Measurements from ENCODE around the gene PITRM1. TPM values are rescaled to one million over a fixed set of nuclear protein-coding genes. Genes with fewer than 3 reads are reported as not detected.

Gene PITRM1
- total RNA-seq, 2 experiments from 2014 or later = 84.8 to 97.9 TPM

- Mint-ChIP-seq H3K36me3 (ENCODE audit: low read depth) (peaks cover 88% of the 10 kb centered on the region), H3K4me1 (no peaks in the 10 kb centered on the region), H3K27ac (no peak overlapping the region), H3K27me3 (no peaks in the 10 kb centered on the region), H3K4me3 (no peak overlapping the region), H3K9me3 (ENCODE audit: low read depth) (peaks cover 4% of the 10 kb centered on the region)
- DNase-seq = no peak
- ChIA-PET POLR2A (no interaction called here), CTCF (interaction anchor here (1.1 kb wide), 1 partner anchor 10 kb away, joined by 3 read pairs; no protein-coding TSS in a partner anchor)
- no peak for ATAC-seq
- intact Hi-C loops (cut with DNase I, micrococcal nuclease) = no loop called here
Observed at GRCh38 chr10:3126249-3126648, 46.3 kb downstream of the PITRM1 start.

GRCh38 chr10:3125527-3126170 lies 46.9 kb downstream of the PITRM1 start:
- Mint-ChIP-seq H3K4me3 (no peak overlapping the region), H3K27me3 (no peaks in the 10 kb centered on the region), H3K36me3 (ENCODE audit: low read depth) (peaks cover 87% of the 10 kb centered on the region), H3K27ac (no peak overlapping the region), H3K9me3 (ENCODE audit: low read depth) (peaks cover 4% of the 10 kb centered on the region), H3K4me1 (no peaks in the 10 kb centered on the region)
- ATAC-seq = no peak
- ChIA-PET CTCF (interaction anchor here (1.1 kb wide), 1 partner anchor 11 kb away, joined by 3 read pairs; no protein-coding TSS in a partner anchor), POLR2A (no interaction called here)
- intact Hi-C loops (cut with DNase I, micrococcal nuclease) = no loop called here
- DNase-seq = no peak

GRCh38 chr10:3124412-3125175 lies 48.0 kb downstream of the PITRM1 start:
- CTCF ChIA-PET = interaction anchor here (0.7 kb wide), 1 partner anchor 31 kb away, joined by 5 read pairs; no protein-coding TSS in a partner anchor
- Mint-ChIP-seq H3K4me1 (no peaks in the 10 kb centered on the region), H3K27me3 (no peaks in the 10 kb centered on the region), H3K4me3 (no peak overlapping the region), H3K9me3 (ENCODE audit: low read depth) (peaks cover 4% of the 10 kb centered on the region), H3K36me3 (ENCODE audit: low read depth) (peaks cover 83% of the 10 kb centered on the region), H3K27ac (no peak overlapping the region)
- no peak for DNase-seq
- POLR2A ChIA-PET = no interaction called here
- intact Hi-C loops (cut with DNase I, micrococcal nuclease) = loop anchor here in 1 of 2 experiments (5.0 kb wide), 1 partner anchor 33 kb away; no protein-coding TSS in a partner anchor
- no peak for ATAC-seq

GRCh38 chr10:3123571-3124411 lies 48.8 kb downstream of the PITRM1 start:
- peaks cover 4% of the 10 kb centered on the region for H3K9me3 Mint-ChIP-seq (ENCODE audit: low read depth)
- no peak for DNase-seq
- peaks cover 81% of the 10 kb centered on the region for H3K36me3 Mint-ChIP-seq (ENCODE audit: low read depth)
- H3K27ac Mint-ChIP-seq = no peak overlapping the region
- ChIA-PET CTCF (interaction anchor here (0.7 kb wide), 1 partner anchor 32 kb away, joined by 5 read pairs; no protein-coding TSS in a partner anchor), POLR2A (interaction anchor here (0.6 kb wide), 1 partner anchor 208 kb away, joined by 3 read pairs; no protein-coding TSS in a partner anchor)
- no peaks in the 10 kb centered on the region for H3K4me1 Mint-ChIP-seq
- intact Hi-C loops (cut with DNase I, micrococcal nuclease) = loop anchor here in 1 of 2 experiments (5.0 kb wide), 1 partner anchor 34 kb away; no protein-coding TSS in a partner anchor
- no peak overlapping the region for H3K4me3 Mint-ChIP-seq
- no peak for ATAC-seq
- no peaks in the 10 kb centered on the region for H3K27me3 Mint-ChIP-seq

GRCh38 chr10:3122486-3123205 lies 49.9 kb downstream of the PITRM1 start:
- POLR2A ChIA-PET = interaction anchor here (0.6 kb wide), 1 partner anchor 209 kb away, joined by 3 read pairs; no protein-coding TSS in a partner anchor
- CTCF ChIA-PET = interaction anchor here (0.7 kb wide), 1 partner anchor 25 kb away, joined by 3 read pairs; no protein-coding TSS in a partner anchor
- ATAC-seq (no peak), DNase-seq (no peak)
- Mint-ChIP-seq H3K27ac (no peak overlapping the region), H3K9me3 (ENCODE audit: low read depth) (peaks cover 1% of the 10 kb centered on the region), H3K36me3 (ENCODE audit: low read depth) (peaks cover 82% of the 10 kb centered on the region), H3K27me3 (no peaks in the 10 kb centered on the region), H3K4me3 (no peak overlapping the region), H3K4me1 (no peaks in the 10 kb centered on the region)
- intact Hi-C loops (cut with DNase I, micrococcal nuclease) = loop anchor here in 1 of 2 experiments (5.0 kb wide), 1 partner anchor 35 kb away; no protein-coding TSS in a partner anchor

- H3K9me3 Mint-ChIP-seq (ENCODE audit: low read depth) = no peaks in the 10 kb centered on the region
- H3K4me1 Mint-ChIP-seq = no peaks in the 10 kb centered on the region
- peaks cover 82% of the 10 kb centered on the region for H3K36me3 Mint-ChIP-seq (ENCODE audit: low read depth)
- ChIA-PET POLR2A (no interaction called here), CTCF (interaction anchor here (0.7 to 1.2 kb wide), 2 partner anchors 10 to 26 kb away, joined by 3 to 5 read pairs; no protein-coding TSS in a partner anchor)
- no peak for ATAC-seq
- intact Hi-C loops (cut with DNase I, micrococcal nuclease) = loop anchor here in 1 of 2 experiments (5.0 kb wide), 1 partner anchor 35 kb away; no protein-coding TSS in a partner anchor
- H3K27ac Mint-ChIP-seq = no peak overlapping the region
- no peak for DNase-seq
- no peaks in the 10 kb centered on the region for H3K27me3 Mint-ChIP-seq
- no peak overlapping the region for H3K4me3 Mint-ChIP-seq
Observed at GRCh38 chr10:3122034-3122433, 50.5 kb downstream of the PITRM1 start.

- CTCF ChIA-PET = interaction anchor here (0.8 to 1.2 kb wide), 3 partner anchors 19 to 42 kb away, joined by 3 to 5 read pairs (median 4); no protein-coding TSS in a partner anchor
- H3K36me3 Mint-ChIP-seq (ENCODE audit: low read depth) = peaks cover 82% of the 10 kb centered on the region
- ATAC-seq (peak; percentile 45), DNase-seq (peak; percentile 31)
- H3K27ac Mint-ChIP-seq = no peak overlapping the region
- intact Hi-C loops (cut with DNase I, micrococcal nuclease) = loop anchor here in 1 of 2 experiments (5.0 kb wide), 1 partner anchor 37 kb away; no protein-coding TSS in a partner anchor
- H3K4me3 Mint-ChIP-seq = no peak overlapping the region
- H3K4me1 Mint-ChIP-seq = no peaks in the 10 kb centered on the region
- POLR2A ChIA-PET = no interaction called here
- H3K9me3 Mint-ChIP-seq (ENCODE audit: low read depth) = no peaks in the 10 kb centered on the region
- no peaks in the 10 kb centered on the region for H3K27me3 Mint-ChIP-seq
Observed at GRCh38 chr10:3119796-3120459, 52.7 kb downstream of the PITRM1 start.

GRCh38 chr10:3118641-3119091 lies 53.9 kb downstream of the PITRM1 start:
- Mint-ChIP-seq H3K36me3 (ENCODE audit: low read depth) (peaks cover 83% of the 10 kb centered on the region), H3K27me3 (no peaks in the 10 kb centered on the region), H3K4me3 (peak overlapping the region; percentile 32), H3K9me3 (ENCODE audit: low read depth) (no peaks in the 10 kb centered on the region), H3K4me1 (no peaks in the 10 kb centered on the region), H3K27ac (no peak overlapping the region)
- ChIA-PET CTCF (interaction anchor here (0.5 to 1.2 kb wide), 4 partner anchors 16 to 128 kb away, joined by 3 to 5 read pairs (median 4); no protein-coding TSS in a partner anchor), POLR2A (interaction anchor here (0.6 kb wide), 1 partner anchor 174 kb away, joined by 3 read pairs; no protein-coding TSS in a partner anchor)
- intact Hi-C loops (cut with DNase I, micrococcal nuclease) = no loop called here
- DNase-seq = no peak
- no peak for ATAC-seq

GRCh38 chr10:3117486-3117885 lies 55.1 kb downstream of the PITRM1 start:
- no peaks in the 10 kb centered on the region for H3K27me3 Mint-ChIP-seq
- no peaks in the 10 kb centered on the region for H3K4me1 Mint-ChIP-seq
- POLR2A ChIA-PET = no interaction called here
- no peak for DNase-seq
- peaks cover 84% of the 10 kb centered on the region for H3K36me3 Mint-ChIP-seq (ENCODE audit: low read depth)
- CTCF ChIA-PET = no interaction called here
- intact Hi-C loops (cut with DNase I, micrococcal nuclease) = no loop called here
- H3K9me3 Mint-ChIP-seq (ENCODE audit: low read depth) = no peaks in the 10 kb centered on the region
- no peak for ATAC-seq
- H3K4me3 Mint-ChIP-seq = no peak overlapping the region
- H3K27ac Mint-ChIP-seq = no peak overlapping the region
